ENCODE data around the gene B3GALT5.
"Not testable (repeated sequence)": the region's sequence is repeated elsewhere in the genome, so short reads cannot be mapped to it uniquely, and the experiment has no call there.

Gene B3GALT5

DNA sequence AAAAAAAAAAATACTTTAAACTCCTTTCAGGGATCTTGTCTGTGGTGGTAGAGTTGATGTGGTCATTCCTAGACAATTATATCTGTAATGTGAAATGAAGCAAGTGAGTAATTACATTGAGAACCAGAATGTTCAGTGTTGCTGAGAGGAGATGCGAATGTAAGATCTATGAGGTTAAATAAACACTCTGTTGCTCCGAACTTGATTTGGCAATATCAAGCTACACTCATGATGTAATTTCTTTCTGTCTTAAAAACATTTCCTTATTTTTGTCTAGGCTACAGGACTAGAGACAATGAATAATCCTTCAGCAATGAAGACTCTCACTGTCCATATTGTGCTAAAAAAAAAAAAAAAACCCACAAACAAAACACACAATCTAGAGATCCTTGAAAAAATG lies 69.1 kb downstream of the B3GALT5 start:
- no peaks in the 10 kb centered on the region for H3K36me3 Mint-ChIP-seq
- H3K9me3 Mint-ChIP-seq, result peaks cover 9% of the 10 kb centered on the region
- no peaks in the 10 kb centered on the region for H3K4me1 Mint-ChIP-seq
- ATAC-seq, result no peak
- no peak overlapping the region for H3K27ac Mint-ChIP-seq
- no peak overlapping the region for H3K4me3 Mint-ChIP-seq
- H3K27me3 Mint-ChIP-seq, result no peaks in the 10 kb centered on the region

- no peaks in the 10 kb centered on the region for H3K4me1 Mint-ChIP-seq
- H3K27ac Mint-ChIP-seq, result no peak overlapping the region
- no peaks in the 10 kb centered on the region for H3K36me3 Mint-ChIP-seq
- no peak overlapping the region for H3K4me3 Mint-ChIP-seq
- peaks cover 6% of the 10 kb centered on the region for H3K9me3 Mint-ChIP-seq
- no peak for ATAC-seq
- H3K27me3 Mint-ChIP-seq, result no peaks in the 10 kb centered on the region
Observed at GRCh38 chr21:39685236-39685635, 72.5 kb downstream of the B3GALT5 start.

GRCh38 chr21:39685991-39686390 lies 73.3 kb downstream of the B3GALT5 start:
- no peak for ATAC-seq
- Mint-ChIP-seq H3K9me3 (peaks cover 6% of the 10 kb centered on the region), H3K4me3 (no peak overlapping the region), H3K27me3 (no peaks in the 10 kb centered on the region), H3K36me3 (no peaks in the 10 kb centered on the region), H3K4me1 (no peaks in the 10 kb centered on the region), H3K27ac (no peak overlapping the region)

DNA sequence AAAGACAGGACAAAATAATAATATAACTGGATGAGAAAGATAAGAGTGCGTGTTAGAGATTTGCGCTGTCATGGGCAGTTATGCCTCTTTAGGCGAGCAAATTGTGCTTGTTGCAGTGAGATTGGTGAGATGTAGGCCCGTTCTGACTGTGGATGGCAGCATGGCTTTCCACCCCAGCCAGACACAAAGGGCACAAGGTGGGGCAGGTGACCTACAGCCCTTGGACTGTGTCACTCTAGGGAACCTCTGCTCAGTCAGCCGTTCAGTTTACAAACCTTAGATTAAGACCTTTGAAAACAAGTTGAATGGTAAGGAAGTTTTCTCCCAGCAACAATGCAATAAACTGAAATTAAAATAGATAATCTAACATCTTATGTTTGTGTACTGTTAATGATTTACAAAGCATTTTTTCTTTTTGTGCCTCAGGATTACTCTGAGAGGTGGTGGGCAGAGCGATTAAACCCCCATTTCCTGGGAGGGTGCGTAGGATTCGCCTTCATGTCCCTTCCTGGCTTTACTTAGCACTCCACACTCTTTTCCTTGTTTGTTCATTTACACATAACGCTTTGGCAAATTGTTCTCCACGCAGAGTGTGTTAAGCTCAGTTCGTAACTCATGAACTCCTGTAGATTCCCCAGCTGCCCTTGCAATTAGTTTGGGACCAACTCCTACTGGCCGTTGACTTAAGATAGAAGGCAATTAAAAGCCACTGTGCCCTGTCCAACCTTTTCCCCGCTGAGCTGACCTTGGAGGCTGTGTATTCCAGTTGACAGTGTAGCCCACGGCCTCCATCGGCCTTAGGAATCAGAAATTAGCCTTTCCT lies 74.1 kb downstream of the B3GALT5 start:
- H3K4me3 Mint-ChIP-seq, result no peak overlapping the region
- H3K36me3 Mint-ChIP-seq, result no peaks in the 10 kb centered on the region
- peaks cover 6% of the 10 kb centered on the region for H3K9me3 Mint-ChIP-seq
- ATAC-seq, result no peak
- no peaks in the 10 kb centered on the region for H3K27me3 Mint-ChIP-seq
- H3K4me1 Mint-ChIP-seq, result no peaks in the 10 kb centered on the region
- H3K27ac Mint-ChIP-seq, result no peak overlapping the region

GRCh38 chr21:39688010-39688409 lies 75.3 kb downstream of the B3GALT5 start:
- H3K9me3 Mint-ChIP-seq, result peaks cover 6% of the 10 kb centered on the region
- H3K4me1 Mint-ChIP-seq, result no peaks in the 10 kb centered on the region
- H3K4me3 Mint-ChIP-seq, result no peak overlapping the region
- no peaks in the 10 kb centered on the region for H3K36me3 Mint-ChIP-seq
- H3K27ac Mint-ChIP-seq, result no peak overlapping the region
- no peak for ATAC-seq
- no peaks in the 10 kb centered on the region for H3K27me3 Mint-ChIP-seq

- not testable (repeated sequence) for ATAC-seq, H3K4me3 Mint-ChIP-seq, H3K27ac Mint-ChIP-seq, H3K27me3 Mint-ChIP-seq, H3K36me3 Mint-ChIP-seq, H3K9me3 Mint-ChIP-seq, H3K4me1 Mint-ChIP-seq
Observed at GRCh38 chr21:39689860-39690259, 77.1 kb downstream of the B3GALT5 start.

DNA sequence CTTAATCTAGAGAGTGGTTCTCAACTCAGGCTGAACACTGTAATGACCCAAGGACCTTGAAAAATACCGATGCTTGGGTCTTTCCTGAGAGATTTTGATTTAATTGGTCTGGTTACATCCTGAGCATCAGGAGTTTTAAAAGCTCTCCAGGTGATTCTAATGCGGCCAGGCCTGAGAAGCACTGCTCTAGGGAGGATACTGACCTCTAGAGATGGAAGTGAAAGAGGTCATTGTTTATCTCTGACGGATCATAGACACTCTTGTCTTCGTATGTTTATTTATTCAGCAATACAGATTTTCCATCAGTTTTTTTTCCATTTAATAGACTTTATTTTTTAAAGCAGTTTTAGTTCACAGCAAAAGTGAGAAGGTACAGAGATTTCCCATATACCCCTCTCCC lies 77.7 kb downstream of the B3GALT5 start:
- Mint-ChIP-seq H3K9me3 (peaks cover 2% of the 10 kb centered on the region), H3K4me3 (no peak overlapping the region), H3K4me1 (no peaks in the 10 kb centered on the region), H3K27me3 (no peaks in the 10 kb centered on the region), H3K36me3 (no peaks in the 10 kb centered on the region), H3K27ac (no peak overlapping the region)
- no peak for ATAC-seq

DNA sequence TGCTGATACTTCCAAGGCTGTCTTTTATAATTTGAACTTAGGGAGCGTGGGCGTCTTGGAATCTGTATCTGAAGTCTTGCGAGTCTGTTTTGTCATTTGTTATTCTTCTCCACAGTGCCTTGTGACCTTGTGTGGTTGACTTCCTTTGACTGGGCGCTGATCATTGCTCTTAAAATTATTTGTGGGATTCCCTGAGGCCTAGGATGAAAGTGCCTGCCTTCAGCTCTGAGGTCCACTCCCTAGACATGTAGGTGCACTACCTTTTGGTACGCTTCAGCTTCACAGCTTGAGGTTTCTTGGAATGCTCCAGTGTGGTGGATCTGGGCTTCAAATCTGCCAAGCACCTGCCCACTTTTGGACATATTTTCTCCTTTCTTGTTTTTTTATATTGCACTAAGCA lies 82.0 kb downstream of the B3GALT5 start:
- Mint-ChIP-seq H3K36me3 (no peaks in the 10 kb centered on the region), H3K27ac (no peak overlapping the region), H3K4me3 (no peak overlapping the region), H3K27me3 (no peaks in the 10 kb centered on the region), H3K4me1 (no peaks in the 10 kb centered on the region), H3K9me3 (peaks cover 2% of the 10 kb centered on the region)
- no peak for ATAC-seq

DNA sequence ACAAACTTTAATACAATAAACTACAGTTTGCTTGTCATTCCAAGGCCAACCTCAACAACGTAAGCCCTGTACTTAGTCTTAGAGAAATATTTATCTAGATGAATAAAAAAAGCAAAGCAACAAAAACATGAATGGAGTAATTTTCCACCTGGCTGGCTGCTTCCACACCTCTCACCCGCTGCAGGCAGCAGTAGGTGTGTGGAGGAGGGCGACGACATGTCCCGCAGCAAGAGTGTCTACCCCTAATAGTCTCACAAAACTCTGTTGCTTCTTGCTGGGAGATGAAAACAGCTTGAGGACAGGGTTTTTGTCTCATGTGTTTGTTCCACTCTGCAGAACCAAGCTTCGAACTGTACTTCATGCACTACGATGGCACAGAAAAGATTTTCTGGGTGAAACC lies 83.5 kb downstream of the B3GALT5 start:
- no peaks in the 10 kb centered on the region for H3K4me1 Mint-ChIP-seq

GRCh38 chr21:39696618-39697017 lies 83.9 kb downstream of the B3GALT5 start:
- peaks cover 2% of the 10 kb centered on the region for H3K9me3 Mint-ChIP-seq
- no peaks in the 10 kb centered on the region for H3K36me3 Mint-ChIP-seq
- H3K27me3 Mint-ChIP-seq, result no peaks in the 10 kb centered on the region
- H3K27ac Mint-ChIP-seq, result no peak overlapping the region
- ATAC-seq, result no peak
- H3K4me3 Mint-ChIP-seq, result no peak overlapping the region
- no peaks in the 10 kb centered on the region for H3K4me1 Mint-ChIP-seq

More for the DNA sequence above, 83.5 kb downstream of the B3GALT5 start:
- Mint-ChIP-seq H3K27ac (no peak overlapping the region), H3K27me3 (no peaks in the 10 kb centered on the region), H3K9me3 (peaks cover 2% of the 10 kb centered on the region), H3K36me3 (no peaks in the 10 kb centered on the region), H3K4me3 (no peak overlapping the region)
- no peak for ATAC-seq

- Mint-ChIP-seq H3K36me3 (no peaks in the 10 kb centered on the region), H3K9me3 (no peaks in the 10 kb centered on the region), H3K4me3 (no peak overlapping the region), H3K27me3 (no peaks in the 10 kb centered on the region), H3K4me1 (no peaks in the 10 kb centered on the region), H3K27ac (no peak overlapping the region)
- ATAC-seq, result no peak
Observed at GRCh38 chr21:39700318-39700717, 87.6 kb downstream of the B3GALT5 start.

DNA sequence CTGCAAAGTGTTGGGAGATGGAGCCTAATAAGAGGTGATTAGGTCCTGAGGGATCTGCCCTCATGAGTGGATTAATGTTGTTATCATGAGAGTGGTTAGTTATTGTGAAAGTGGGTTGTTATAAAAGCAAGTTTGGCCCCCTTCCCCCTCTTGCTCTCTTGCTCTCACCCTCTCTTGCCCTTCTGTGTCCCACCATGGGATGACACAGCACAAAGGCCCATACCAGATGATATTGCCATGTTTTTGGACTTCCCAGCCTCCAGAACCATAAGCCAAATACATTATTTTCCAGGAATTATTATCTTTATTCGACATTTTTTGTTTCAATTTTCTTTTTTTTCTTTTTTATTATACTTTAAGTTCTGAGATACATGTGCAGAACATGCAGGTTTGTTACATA lies 90.8 kb downstream of the B3GALT5 start:
- H3K27me3 Mint-ChIP-seq, result no peaks in the 10 kb centered on the region
- H3K9me3 Mint-ChIP-seq, result no peaks in the 10 kb centered on the region
- no peak overlapping the region for H3K27ac Mint-ChIP-seq
- no peaks in the 10 kb centered on the region for H3K4me1 Mint-ChIP-seq
- H3K4me3 Mint-ChIP-seq, result no peak overlapping the region
- H3K36me3 Mint-ChIP-seq, result no peaks in the 10 kb centered on the region
- ATAC-seq, result no peak

- no peak overlapping the region for H3K27ac Mint-ChIP-seq
- no peaks in the 10 kb centered on the region for H3K27me3 Mint-ChIP-seq
Observed at GRCh38 chr21:39705849-39706248, 93.1 kb downstream of the B3GALT5 start.

DNA sequence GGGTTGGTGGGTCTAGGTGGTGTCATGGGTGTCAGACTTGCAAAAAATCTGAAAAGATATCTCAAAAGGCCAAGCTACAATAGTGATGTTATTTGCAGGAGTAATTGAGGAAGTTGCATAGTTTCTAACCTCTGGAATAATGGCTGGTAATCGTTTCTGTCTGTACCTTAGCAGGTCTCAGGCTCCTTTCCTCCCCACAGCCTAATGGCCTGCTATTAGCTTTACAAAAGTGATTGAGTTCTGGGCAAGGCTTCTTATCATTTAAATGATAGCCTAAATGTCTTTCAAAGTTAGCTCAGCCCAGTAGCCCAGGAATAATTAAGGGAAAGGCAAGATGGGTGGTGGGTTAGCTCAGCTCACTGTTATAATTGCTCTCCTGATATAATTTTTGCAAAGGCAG lies 94.6 kb downstream of the B3GALT5 start:
- Mint-ChIP-seq H3K9me3 (peaks cover 4% of the 10 kb centered on the region), H3K27me3 (no peaks in the 10 kb centered on the region), H3K36me3 (no peaks in the 10 kb centered on the region), H3K4me3 (no peak overlapping the region), H3K27ac (no peak overlapping the region), H3K4me1 (no peaks in the 10 kb centered on the region)
- ATAC-seq, result no peak

More at GRCh38 chr21:39705849-39706248, 93.1 kb downstream of the B3GALT5 start:
- Mint-ChIP-seq H3K4me3 (no peak overlapping the region), H3K36me3 (no peaks in the 10 kb centered on the region), H3K4me1 (no peaks in the 10 kb centered on the region), H3K9me3 (peaks cover 4% of the 10 kb centered on the region)
- no peak for ATAC-seq

- Mint-ChIP-seq H3K27me3 (no peaks in the 10 kb centered on the region), H3K9me3 (peaks cover 4% of the 10 kb centered on the region), H3K36me3 (no peaks in the 10 kb centered on the region), H3K27ac (no peak overlapping the region), H3K4me1 (no peaks in the 10 kb centered on the region), H3K4me3 (no peak overlapping the region)
- no peak for ATAC-seq
Observed at GRCh38 chr21:39710866-39711265, 98.1 kb downstream of the B3GALT5 start.

- no peak for ATAC-seq
- H3K27me3 Mint-ChIP-seq, result no peaks in the 10 kb centered on the region
- H3K4me1 Mint-ChIP-seq, result no peaks in the 10 kb centered on the region
- H3K27ac Mint-ChIP-seq, result no peak overlapping the region
- no peak overlapping the region for H3K4me3 Mint-ChIP-seq
- H3K9me3 Mint-ChIP-seq, result peaks cover 4% of the 10 kb centered on the region
- no peaks in the 10 kb centered on the region for H3K36me3 Mint-ChIP-seq
Observed at GRCh38 chr21:39712273-39712672, 99.5 kb downstream of the B3GALT5 start.
